Memory B cell (primary cell): ENCODE data around the gene SUPT7L.
"Not testable (repeated sequence)": the region's sequence is repeated elsewhere in the genome, so short reads cannot be mapped to it uniquely, and the experiment has no call there.

Experiments
- ATAC-seq: fragments of 150-1000 bp; cut with Tn5 transposase; 2 replicates; pipeline ENCODE4 v1.10.0; 2021; ENCODE audit warnings: low read depth, mild to moderate bottlenecking, moderate library complexity
- DNase-seq, 2 donors: peaks; one replicate each; pipeline ENCODE4 v3.0.0; 2022; ENCODE audit warnings: low spot score in 2 of 2
- H3K27ac Mint-ChIP-seq: one replicate; pipeline ENCODE4 v1.8.0; 2022; ENCODE audit warnings: mild to moderate bottlenecking, moderate library complexity, mixed read lengths
- H3K27me3 Mint-ChIP-seq: one replicate; pipeline ENCODE4 v1.8.0; 2022; ENCODE audit warnings: mixed read lengths
- H3K36me3 Mint-ChIP-seq: one replicate; pipeline ENCODE4 v1.8.0; 2022; ENCODE audit warnings: mild to moderate bottlenecking, mixed read lengths
- H3K4me1 Mint-ChIP-seq: one replicate; pipeline ENCODE4 v1.8.0; 2022; ENCODE audit warnings: mixed read lengths
- H3K4me3 Mint-ChIP-seq: one replicate; pipeline ENCODE4 v1.8.0; 2022; ENCODE audit warnings: mild to moderate bottlenecking, moderate library complexity, mixed read lengths
- H3K9me3 Mint-ChIP-seq: one replicate; pipeline ENCODE4 v1.8.0; 2022; ENCODE audit warnings: mixed read lengths

The SUPT7L gene

GRCh38 chr2:27638709-27639108 is 24.7 kb downstream of the SUPT7L start:
- no peaks in the 10 kb centered on the region for H3K9me3 Mint-ChIP-seq
- peaks cover 44% of the 10 kb centered on the region for H3K36me3 Mint-ChIP-seq
- no peak for ATAC-seq
- H3K27ac Mint-ChIP-seq: no peak overlapping the region
- no peak for DNase-seq
- no peak overlapping the region for H3K4me3 Mint-ChIP-seq
- peaks cover 2% of the 10 kb centered on the region for H3K4me1 Mint-ChIP-seq
- no peaks in the 10 kb centered on the region for H3K27me3 Mint-ChIP-seq

GRCh38 chr2:27638037-27638637 is 25.3 kb downstream of the SUPT7L start:
- no peak for DNase-seq
- Mint-ChIP-seq H3K27ac (no peak overlapping the region), H3K4me1 (peaks cover 2% of the 10 kb centered on the region), H3K9me3 (no peaks in the 10 kb centered on the region), H3K36me3 (peaks cover 44% of the 10 kb centered on the region), H3K4me3 (no peak overlapping the region), H3K27me3 (no peaks in the 10 kb centered on the region)
- ATAC-seq: no peak

GRCh38 chr2:27636766-27637165 is 26.6 kb downstream of the SUPT7L start:
- ATAC-seq: no peak
- Mint-ChIP-seq H3K36me3 (peaks cover 47% of the 10 kb centered on the region), H3K4me1 (peaks cover 4% of the 10 kb centered on the region), H3K9me3 (no peaks in the 10 kb centered on the region), H3K27me3 (no peaks in the 10 kb centered on the region), H3K27ac (no peak overlapping the region), H3K4me3 (no peak overlapping the region)
- no peak for DNase-seq

GRCh38 chr2:27634291-27634690 is 29.1 kb downstream of the SUPT7L start:
- Mint-ChIP-seq H3K36me3 (peaks cover 43% of the 10 kb centered on the region), H3K27ac (no peak overlapping the region), H3K4me1 (peaks cover 7% of the 10 kb centered on the region)

GRCh38 chr2:27630257-27630656 is 33.2 kb downstream of the SUPT7L start:
- not testable (repeated sequence) for H3K27me3 Mint-ChIP-seq, DNase-seq, H3K4me1 Mint-ChIP-seq, H3K9me3 Mint-ChIP-seq, ATAC-seq, H3K27ac Mint-ChIP-seq
- Mint-ChIP-seq H3K4me3 (peak overlapping the region; percentile 25), H3K36me3 (peaks cover 23% of the 10 kb centered on the region)

More at GRCh38 chr2:27634291-27634690, 29.1 kb downstream of the SUPT7L start:
- no peaks in the 10 kb centered on the region for H3K27me3 Mint-ChIP-seq
- ATAC-seq (no peak), DNase-seq (no peak)
- H3K4me3 Mint-ChIP-seq: no peak overlapping the region
- H3K9me3 Mint-ChIP-seq: no peaks in the 10 kb centered on the region

GRCh38 chr2:27628767-27629709 is 34.4 kb downstream of the SUPT7L start, which contains the start of the genes CCDC121 and GPN1:
CCDC121 (minus strand) TSS chr2:27629012; CDS start chr2:27627799, 1,213 bp downstream.
GPN1 (plus strand) TSS chr2:27629050; CDS start chr2:27629059, 9 bp downstream.
- H3K27ac Mint-ChIP-seq: peak within 1 kb of the TSS; percentile 64
- no peaks in the 10 kb centered on the region for H3K27me3 Mint-ChIP-seq
- ATAC-seq: peak; percentile 99
- H3K36me3 Mint-ChIP-seq: peaks cover 19% of the 10 kb centered on the region
- DNase-seq: peak; percentile 83 to 87
- H3K9me3 Mint-ChIP-seq: no peaks in the 10 kb centered on the region
- H3K4me3 Mint-ChIP-seq: peak within 1 kb of the TSS; percentile 33
- H3K4me1 Mint-ChIP-seq: peaks cover 7% of the 10 kb centered on the region

- ATAC-seq (peak; percentile 3), DNase-seq (no peak)
- H3K4me3 Mint-ChIP-seq: peak overlapping the region; percentile 33
- peaks cover 5% of the 10 kb centered on the region for H3K4me1 Mint-ChIP-seq
- H3K9me3 Mint-ChIP-seq: no peaks in the 10 kb centered on the region
- peak overlapping the region; percentile 64 for H3K27ac Mint-ChIP-seq
- H3K36me3 Mint-ChIP-seq: peaks cover 23% of the 10 kb centered on the region
- H3K27me3 Mint-ChIP-seq: no peaks in the 10 kb centered on the region
Measured at GRCh38 chr2:27627963-27628766, 35.2 kb downstream of the SUPT7L start.

- H3K27ac Mint-ChIP-seq: peak overlapping the region; percentile 64
- ATAC-seq, DNase-seq: not testable (repeated sequence)
Measured at GRCh38 chr2:27626921-27627320, 36.5 kb downstream of the SUPT7L start.

GRCh38 chr2:27626323-27626722 is 37.1 kb downstream of the SUPT7L start:
- DNase-seq, H3K4me3 Mint-ChIP-seq, H3K4me1 Mint-ChIP-seq, H3K9me3 Mint-ChIP-seq, ATAC-seq, H3K27me3 Mint-ChIP-seq: not testable (repeated sequence)
- peak overlapping the region; percentile 64 for H3K27ac Mint-ChIP-seq
- H3K36me3 Mint-ChIP-seq: peaks cover 31% of the 10 kb centered on the region

More at GRCh38 chr2:27626921-27627320, 36.5 kb downstream of the SUPT7L start:
- H3K36me3 Mint-ChIP-seq: peaks cover 27% of the 10 kb centered on the region
- H3K9me3 Mint-ChIP-seq, H3K4me3 Mint-ChIP-seq, H3K4me1 Mint-ChIP-seq, H3K27me3 Mint-ChIP-seq: not testable (repeated sequence)

GRCh38 chr2:27624943-27625342 is 38.5 kb downstream of the SUPT7L start:
- H3K36me3 Mint-ChIP-seq: peaks cover 31% of the 10 kb centered on the region
- no peak overlapping the region for H3K27ac Mint-ChIP-seq
- ATAC-seq (no peak), DNase-seq (no peak)
- H3K27me3 Mint-ChIP-seq: no peaks in the 10 kb centered on the region
- no peak overlapping the region for H3K4me3 Mint-ChIP-seq
- no peaks in the 10 kb centered on the region for H3K4me1 Mint-ChIP-seq
- no peaks in the 10 kb centered on the region for H3K9me3 Mint-ChIP-seq

- no peak for ATAC-seq
- no peak overlapping the region for H3K4me3 Mint-ChIP-seq
- H3K27ac Mint-ChIP-seq: peak overlapping the region; percentile 16
- H3K27me3 Mint-ChIP-seq: no peaks in the 10 kb centered on the region
- no peak for DNase-seq
- H3K4me1 Mint-ChIP-seq: no peaks in the 10 kb centered on the region
- peaks cover 35% of the 10 kb centered on the region for H3K36me3 Mint-ChIP-seq
- H3K9me3 Mint-ChIP-seq: no peaks in the 10 kb centered on the region
Measured at GRCh38 chr2:27622921-27623384, 40.5 kb downstream of the SUPT7L start.

- H3K9me3 Mint-ChIP-seq: no peaks in the 10 kb centered on the region
- H3K27me3 Mint-ChIP-seq: no peaks in the 10 kb centered on the region
- no peak for DNase-seq
- no peak for ATAC-seq
- no peaks in the 10 kb centered on the region for H3K4me1 Mint-ChIP-seq
- H3K4me3 Mint-ChIP-seq: no peak overlapping the region
- H3K27ac Mint-ChIP-seq: no peak overlapping the region
- peaks cover 44% of the 10 kb centered on the region for H3K36me3 Mint-ChIP-seq
Measured at GRCh38 chr2:27621524-27621923, 41.9 kb downstream of the SUPT7L start.

- H3K27me3 Mint-ChIP-seq: no peaks in the 10 kb centered on the region
- H3K9me3 Mint-ChIP-seq: no peaks in the 10 kb centered on the region
- ATAC-seq: no peak
- DNase-seq: no peak
- no peak overlapping the region for H3K27ac Mint-ChIP-seq
- H3K4me3 Mint-ChIP-seq: no peak overlapping the region
- no peaks in the 10 kb centered on the region for H3K4me1 Mint-ChIP-seq
- H3K36me3 Mint-ChIP-seq: peaks cover 37% of the 10 kb centered on the region
Measured at GRCh38 chr2:27615316-27615715, 48.1 kb downstream of the SUPT7L start.
